GM12891 (cell line): ENCODE data around the gene STARD8.

Source experiments
- POLR2AphosphoS5 ChIP-seq: IDR thresholded peaks from 2 replicates; pipeline ENCODE4 v1.6.1; 2011; ENCODE audit warnings: low read depth, low read length, control low read depth
- SPI1 ChIP-seq: IDR thresholded peaks from 2 replicates; pipeline ENCODE4 v1.6.1; 2011; ENCODE audit warnings: low read depth, low read length, control low read depth
- TAF1 ChIP-seq: IDR thresholded peaks from 2 replicates; pipeline ENCODE4 v1.6.1; 2011; ENCODE audit warnings: low read depth, low read length, control low read depth

GRCh38 chrX:68717663-68718442 is 70.4 kb downstream of the STARD8 start:
- TF ChIP-seq POLR2AphosphoS5 (no peak), TAF1 (no peak), SPI1 (no peak)
